SKM-1 treated with dmso at 0.1 percent for 144 hours (cell line): ENCODE data around the gene TRIM39.

Source experiments
- DNase-seq: peaks from one replicate; lab custom pipeline; 2025; ENCODE audit not compliant: unreplicated experiment; lab: John Stamatoyannopoulos, UW

The TRIM39 gene

GRCh38 chr6:30327232-30327746 lies 562 bp downstream of the TRIM39 start:
- DNase-seq = no peak

- DNase-seq = no peak
These were observed 1.7 kb downstream of the TRIM39 start for GRCh38 chr6:30328397-30328796.

GRCh38 chr6:30329331-30329730 lies 2.6 kb downstream of the TRIM39 start:
- DNase-seq = peak; percentile 31

GRCh38 chr6:30331981-30332380 lies 5.3 kb downstream of the TRIM39 start:
- DNase-seq = no peak

- DNase-seq = no peak
These were observed 7.5 kb downstream of the TRIM39 start for GRCh38 chr6:30334075-30334783.

DNA sequence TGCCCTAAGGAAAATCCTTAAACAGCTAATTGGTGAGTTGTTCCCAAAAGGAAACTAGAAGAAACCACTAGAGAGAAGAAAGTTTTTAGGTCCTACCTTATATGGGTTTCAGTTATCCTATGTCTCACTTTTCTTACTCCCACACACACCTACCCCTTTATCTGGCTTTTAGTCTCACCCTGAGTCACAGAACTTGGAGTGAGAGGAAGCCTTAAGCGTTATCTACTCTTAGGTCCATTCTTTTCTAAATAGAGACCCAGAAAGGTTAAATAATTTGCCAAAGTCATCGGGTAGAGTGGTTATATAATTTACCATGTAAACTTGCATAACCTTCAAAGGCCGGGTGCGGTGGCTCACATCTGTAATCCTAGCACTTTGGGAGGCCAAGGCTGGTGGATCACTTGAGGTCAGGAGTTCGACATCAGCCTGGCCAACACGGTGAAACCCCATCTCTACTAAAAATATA lies 13.9 kb downstream of the TRIM39 start:
- no peak for DNase-seq

GRCh38 chr6:30341218-30341617 lies 14.5 kb downstream of the TRIM39 start:
- no peak for DNase-seq

GRCh38 chr6:30341728-30342127 lies 15.0 kb downstream of the TRIM39 start:
- DNase-seq = no peak

DNA sequence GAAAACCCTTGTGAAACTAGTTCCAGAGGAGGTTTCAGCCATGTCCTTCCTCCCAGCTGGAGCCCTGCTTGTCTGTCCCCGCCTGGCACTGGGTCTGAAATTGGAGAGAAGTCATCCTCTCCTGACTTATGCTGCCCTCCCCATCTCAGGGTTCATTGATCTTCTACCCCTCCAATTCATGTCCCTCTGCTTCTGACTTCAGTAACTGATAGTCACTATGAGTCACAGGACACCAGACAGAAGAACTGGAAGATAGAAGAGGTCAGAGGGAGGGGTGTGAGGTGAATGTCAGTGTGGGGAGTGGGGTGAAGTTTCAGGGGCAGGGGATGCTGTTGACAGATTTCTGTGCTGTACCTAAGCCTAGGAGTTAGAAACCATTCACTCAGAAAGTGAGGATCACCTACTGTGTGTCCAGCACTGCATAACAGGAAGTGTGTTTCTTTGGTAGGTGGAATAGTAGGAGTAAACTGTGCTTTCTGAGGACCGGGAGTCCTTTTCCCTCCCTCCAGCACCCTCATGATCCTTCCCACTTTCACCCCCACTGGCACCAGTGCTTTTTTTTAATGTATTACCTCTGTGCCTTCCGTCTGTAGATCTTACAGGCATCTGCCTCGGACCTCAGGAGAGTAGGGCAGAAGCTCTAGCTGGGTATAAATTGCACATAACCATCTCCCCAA lies 17.6 kb downstream of the TRIM39 start:
- DNase-seq = no peak

DNA sequence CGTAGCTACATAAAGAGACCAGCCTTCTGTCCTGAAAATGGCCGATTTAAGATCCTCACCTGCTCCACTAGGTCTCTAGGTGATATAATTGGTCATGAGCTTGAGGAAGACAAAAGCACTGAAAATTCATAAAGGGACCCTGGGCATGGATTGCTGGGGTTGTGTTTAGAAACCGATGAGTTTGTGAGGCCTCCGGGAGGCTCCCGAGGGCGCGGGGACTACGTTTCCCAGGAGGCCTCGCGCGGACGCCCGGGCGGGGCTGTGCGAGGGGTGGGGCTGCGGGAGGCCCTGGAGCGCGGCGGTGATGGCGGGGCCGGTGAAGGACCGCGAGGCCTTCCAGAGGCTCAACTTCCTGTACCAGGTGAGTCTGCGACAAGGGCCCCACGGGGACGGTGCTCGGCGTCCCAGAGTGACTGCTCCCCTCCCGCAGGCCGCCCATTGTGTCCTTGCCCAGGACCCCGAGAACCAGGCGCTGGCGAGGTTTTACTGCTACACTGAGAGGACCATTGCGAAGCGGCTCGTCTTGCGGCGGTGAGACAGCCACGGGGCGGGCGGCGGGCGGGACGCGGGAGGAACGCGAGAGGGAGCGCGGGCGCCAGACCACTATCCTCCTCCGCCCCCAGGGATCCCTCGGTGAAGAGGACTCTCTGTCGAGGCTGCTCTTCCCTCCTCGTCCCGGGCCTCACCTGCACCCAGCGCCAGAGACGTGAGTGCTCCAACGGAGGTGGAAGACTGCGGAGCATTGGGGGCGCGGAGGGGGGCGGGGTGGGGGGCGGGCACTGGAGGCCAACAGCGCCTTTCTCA lies 18.3 kb downstream of the TRIM39 start, which contains the start of gene RPP21:
Gene RPP21, plus strand, starts transcription at position 289 of the 804 bp plus-strand sequence. Its CDS starts 16 bp downstream, at position 305.
- peak; percentile 48 for DNase-seq

- no peak for DNase-seq
These were observed 19.1 kb downstream of the TRIM39 start for GRCh38 chr6:30345852-30346251.

DNA sequence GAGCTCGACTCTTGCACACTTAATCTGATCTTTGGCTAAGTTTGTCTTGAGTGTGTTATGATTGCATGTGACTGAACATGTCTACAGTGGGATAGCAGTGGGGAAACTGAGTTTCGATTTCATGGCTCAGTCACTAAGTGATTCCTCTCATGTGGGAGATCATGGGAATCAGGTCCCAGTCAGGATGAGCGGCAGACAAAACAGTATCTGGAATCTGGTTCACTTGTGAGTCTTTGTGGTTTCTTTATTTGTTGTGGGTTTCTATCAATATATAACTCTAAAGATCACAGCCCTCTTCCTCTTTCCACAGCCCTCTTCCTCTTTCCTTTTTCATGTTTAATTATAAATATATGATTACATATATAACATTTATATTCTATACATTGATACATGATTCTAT lies 22.2 kb downstream of the TRIM39 start:
- no peak for DNase-seq

DNA sequence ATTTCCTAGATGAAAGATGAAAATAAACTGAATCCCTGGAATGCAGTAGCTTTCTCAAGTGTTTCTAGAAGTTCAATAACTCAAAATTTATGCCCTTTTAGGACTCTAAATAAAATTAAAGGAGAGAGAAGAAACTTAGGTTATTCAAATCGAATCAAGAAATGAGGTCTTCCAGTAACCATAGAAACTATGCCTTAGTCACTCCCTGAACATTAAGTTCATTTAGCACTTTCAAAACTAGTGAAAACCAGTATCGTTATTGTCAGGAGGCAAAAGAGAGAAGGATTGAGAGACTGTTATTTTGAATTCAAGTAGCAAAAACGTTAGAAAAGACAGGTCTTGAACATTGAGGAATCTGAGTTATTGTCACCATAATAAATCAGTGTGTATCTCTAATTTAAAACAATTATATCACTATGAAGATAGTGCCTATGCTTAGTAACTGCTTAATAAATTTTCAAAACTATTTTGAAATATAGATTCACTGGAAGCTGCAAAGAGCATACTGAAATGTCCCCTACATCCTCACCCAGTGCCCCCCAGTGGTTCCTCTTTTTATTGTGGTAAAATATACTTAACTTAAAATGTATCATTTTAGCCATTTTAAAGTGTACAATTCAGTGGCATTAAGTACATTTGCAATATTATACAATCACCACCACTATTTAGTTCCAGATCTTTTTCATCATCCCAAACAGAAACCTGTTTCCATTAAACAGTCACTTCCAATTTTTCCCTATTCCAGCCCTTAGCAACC lies 22.9 kb downstream of the TRIM39 start:
- DNase-seq = no peak

- no peak for DNase-seq
These were observed 23.8 kb downstream of the TRIM39 start for GRCh38 chr6:30350524-30350923.

DNA sequence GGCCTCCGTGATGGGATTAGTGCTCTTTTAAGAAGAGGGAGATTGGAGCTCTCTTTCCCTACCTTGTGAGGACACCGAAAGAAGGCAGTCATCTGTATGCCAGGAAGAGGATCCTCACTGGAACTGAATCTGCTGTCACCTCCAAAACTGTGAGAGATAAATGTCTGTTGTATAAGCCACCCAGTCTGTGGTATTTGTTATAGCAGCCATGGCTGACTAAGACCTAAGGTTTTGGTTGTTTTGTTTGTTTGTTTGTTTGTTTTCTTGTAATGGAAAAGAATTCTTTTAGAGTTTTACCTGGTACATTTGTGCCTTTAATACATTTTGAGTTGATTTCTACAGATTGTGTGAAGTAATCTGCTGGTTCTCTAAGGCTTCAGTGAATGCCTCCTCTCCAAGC lies 25.8 kb downstream of the TRIM39 start:
- no peak for DNase-seq

DNA sequence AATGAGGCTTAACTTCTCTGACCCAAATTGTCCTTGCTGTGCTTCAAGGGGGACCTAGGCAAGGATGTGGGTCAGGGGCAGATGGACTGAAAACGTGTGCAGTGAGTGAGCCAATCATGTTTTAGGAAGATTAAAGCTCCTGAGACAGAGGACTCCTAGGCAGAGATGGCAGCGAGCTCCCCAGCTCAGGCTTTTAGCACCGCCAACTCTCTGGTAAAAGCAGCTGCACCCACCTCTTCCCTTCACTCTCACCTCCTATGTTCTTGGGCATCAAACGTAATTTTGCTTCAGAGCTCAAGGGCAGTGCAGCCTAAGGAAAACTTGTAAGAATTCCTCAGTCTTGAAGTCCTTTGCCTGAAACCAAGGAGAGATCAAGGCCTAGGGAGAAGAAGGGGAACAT lies 28.6 kb downstream of the TRIM39 start:
- DNase-seq = no peak

DNA sequence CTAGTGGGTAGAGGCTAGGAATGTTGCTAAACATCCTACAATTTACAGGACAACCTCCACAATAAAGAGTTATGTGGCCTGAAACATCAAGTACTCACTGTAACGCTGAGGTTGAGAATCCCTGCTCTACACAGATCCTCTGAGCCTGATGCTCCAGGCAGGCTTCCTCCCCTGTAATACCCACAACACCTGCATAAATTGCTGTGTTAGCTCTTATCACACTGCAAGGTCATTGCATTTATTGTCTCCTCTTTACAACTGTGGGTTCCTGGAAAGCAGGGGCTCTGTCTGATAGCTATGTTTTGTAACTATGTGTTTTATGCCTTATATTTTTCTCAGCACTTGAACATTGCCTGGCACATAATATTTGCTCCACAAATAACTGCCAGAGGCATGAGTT lies 29.8 kb downstream of the TRIM39 start:
- no peak for DNase-seq

DNA sequence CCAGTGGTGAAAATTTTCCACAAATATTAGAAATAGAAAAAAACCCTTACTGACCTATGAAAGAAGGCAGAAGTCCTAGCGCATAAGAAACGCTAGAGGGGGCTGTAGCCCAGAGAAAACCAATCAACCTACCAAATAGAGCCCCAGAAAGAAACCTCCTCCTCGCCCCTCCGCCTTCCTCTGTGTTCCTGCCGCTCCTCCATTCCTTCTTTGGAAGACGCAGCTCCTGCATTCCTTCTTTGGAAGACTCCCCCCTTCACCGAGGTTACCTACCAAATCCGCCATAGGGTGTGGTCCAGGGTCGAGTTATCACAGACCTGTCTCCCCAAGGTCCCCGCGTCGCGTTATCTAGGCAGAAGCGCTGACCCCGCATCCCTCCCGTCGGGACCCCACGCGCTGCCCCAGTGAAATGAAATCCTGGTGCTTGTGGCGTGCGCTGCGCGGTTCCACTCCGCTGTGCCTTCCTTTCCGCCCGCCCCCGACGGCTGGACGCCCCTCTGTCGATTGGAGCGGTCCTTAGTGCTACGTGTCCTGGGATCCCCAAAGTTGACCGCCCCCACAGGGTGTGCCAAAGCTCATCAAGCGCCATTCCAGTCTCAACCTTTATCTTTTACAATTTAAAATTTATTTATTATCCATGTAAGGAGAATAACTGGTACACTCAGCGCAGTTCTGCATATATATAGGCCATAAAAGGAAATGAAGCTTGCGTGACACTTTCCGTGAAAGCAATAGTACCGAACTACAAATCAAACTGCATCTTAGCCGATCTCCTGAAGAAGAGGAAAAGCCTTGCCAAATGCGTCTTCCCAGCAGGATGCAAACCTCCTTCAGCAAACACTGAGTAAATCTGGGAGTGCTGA lies 31.2 kb downstream of the TRIM39 start:
- peak; percentile 29 for DNase-seq

- DNase-seq = no peak
These were observed 32.5 kb downstream of the TRIM39 start for GRCh38 chr6:30359276-30359675.

DNA sequence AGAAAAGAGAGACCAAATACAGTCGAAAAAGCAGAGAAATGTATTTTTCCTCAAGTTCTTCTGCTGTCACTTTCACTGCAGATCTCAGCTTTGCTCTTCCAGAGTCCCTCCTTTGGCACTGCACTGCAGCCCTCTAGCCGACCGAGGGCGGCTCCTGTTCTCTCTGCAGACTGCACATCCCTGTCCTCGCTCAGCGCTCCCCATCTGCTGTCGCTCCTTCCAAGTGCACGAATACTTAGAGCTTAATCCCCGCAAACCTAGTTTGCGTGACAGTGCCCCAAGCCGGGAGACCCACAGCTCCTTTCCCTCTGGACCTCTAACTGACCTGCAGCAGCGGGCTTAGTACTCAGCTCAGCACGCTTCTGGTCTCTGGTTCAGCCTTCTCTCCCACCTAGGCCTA lies 33.4 kb downstream of the TRIM39 start:
- DNase-seq = no peak
